NCI-H2196 treated with DMSO at 0.1 percent for 48 hours (cell line): ENCODE measurements around the gene SPECC1L.
"Not testable (repeated sequence)": the region's sequence is repeated elsewhere in the genome, so short reads cannot be mapped to it uniquely, and the experiment has no call there.

Source experiments
- DNase-seq: peaks from one replicate; lab custom pipeline; 2025; ENCODE audit not compliant: unreplicated experiment; lab: John Stamatoyannopoulos, UW

The SPECC1L gene

DNA sequence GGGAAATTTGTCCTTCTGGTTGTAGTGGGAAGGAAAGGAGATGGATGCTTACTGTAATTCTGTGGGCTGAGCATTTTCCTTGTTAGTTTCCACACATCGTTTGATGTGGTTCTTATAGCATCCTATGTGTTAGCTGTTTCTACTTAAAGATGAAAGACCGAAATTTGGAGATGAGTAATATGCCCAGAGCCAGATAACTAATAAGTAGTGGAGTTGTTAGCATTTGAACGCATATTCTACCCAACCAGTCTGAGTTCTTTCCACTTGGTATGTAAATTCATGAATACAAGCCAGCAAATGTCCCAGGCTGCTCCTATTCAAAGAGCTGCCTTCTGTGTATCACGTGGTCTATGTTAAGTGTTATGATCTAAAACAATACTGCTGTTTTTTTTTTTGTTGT, 14.6 kb downstream of the SPECC1L start:
- no peak for DNase-seq

GRCh38 chr22:24287212-24287611, 16.6 kb downstream of the SPECC1L start:
- not testable (repeated sequence) for DNase-seq

GRCh38 chr22:24287801-24288200, 17.2 kb downstream of the SPECC1L start:
- DNase-seq, result not testable (repeated sequence)

GRCh38 chr22:24289114-24289513, 18.5 kb downstream of the SPECC1L start:
- DNase-seq, result no peak

DNA sequence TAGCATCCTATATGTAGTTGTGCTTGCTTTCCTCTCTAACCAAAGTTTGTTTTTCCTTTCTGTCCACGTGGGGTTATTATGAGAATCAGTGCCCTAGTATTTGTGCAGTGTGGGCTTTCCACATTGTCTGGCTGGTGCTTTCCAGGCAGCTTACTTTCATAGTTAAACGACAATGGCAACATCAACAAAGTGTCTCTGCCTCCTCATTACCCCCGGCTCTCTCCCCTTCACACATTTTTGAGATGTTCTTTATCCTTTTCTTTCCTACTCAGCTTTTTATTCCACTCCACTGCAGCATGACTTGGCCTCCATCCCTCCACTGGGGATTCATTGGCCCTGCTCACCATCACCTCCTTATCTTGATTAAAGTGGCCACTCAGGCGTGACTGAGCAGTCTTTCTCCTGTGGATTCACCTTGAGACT, 19.1 kb downstream of the SPECC1L start:
- DNase-seq, result no peak

GRCh38 chr22:24290459-24290858, 19.8 kb downstream of the SPECC1L start:
- DNase-seq, result no peak

DNA sequence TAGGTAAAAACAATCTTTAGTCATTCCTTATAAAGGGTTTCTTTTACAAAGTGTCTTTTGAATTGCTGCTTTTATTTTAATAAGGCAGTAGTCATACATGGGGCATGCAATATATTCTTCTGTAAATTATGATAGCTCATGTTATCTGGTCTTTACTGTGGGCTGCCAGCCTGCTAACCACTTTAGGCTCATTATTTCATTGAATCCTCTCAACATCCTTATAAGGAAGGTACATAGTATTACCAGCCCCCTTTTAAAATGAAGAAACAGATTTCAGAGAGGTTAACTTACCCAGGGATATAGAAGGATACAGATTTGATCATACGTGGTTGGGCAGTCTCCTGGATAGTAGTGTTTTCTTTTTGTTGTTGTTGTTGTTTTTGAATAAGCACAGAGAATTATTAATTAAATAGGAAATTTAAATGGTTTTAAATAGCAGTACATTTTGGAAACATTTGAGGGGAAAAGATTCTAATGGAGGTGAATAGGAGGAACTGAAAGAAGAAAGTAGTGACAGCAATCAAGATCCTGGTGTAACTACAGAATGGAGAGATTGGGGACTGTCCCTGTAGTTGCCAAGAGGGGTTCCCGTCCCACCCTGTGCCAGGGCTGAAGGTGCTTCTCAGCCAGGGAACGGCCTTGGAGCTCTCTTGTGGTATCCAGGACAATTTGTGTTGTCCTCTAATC, 21.0 kb downstream of the SPECC1L start:
- DNase-seq, result no peak

GRCh38 chr22:24292202-24292830, 21.7 kb downstream of the SPECC1L start:
- not testable (repeated sequence) for DNase-seq

GRCh38 chr22:24294913-24295312, 24.3 kb downstream of the SPECC1L start:
- DNase-seq, result not testable (repeated sequence)

DNA sequence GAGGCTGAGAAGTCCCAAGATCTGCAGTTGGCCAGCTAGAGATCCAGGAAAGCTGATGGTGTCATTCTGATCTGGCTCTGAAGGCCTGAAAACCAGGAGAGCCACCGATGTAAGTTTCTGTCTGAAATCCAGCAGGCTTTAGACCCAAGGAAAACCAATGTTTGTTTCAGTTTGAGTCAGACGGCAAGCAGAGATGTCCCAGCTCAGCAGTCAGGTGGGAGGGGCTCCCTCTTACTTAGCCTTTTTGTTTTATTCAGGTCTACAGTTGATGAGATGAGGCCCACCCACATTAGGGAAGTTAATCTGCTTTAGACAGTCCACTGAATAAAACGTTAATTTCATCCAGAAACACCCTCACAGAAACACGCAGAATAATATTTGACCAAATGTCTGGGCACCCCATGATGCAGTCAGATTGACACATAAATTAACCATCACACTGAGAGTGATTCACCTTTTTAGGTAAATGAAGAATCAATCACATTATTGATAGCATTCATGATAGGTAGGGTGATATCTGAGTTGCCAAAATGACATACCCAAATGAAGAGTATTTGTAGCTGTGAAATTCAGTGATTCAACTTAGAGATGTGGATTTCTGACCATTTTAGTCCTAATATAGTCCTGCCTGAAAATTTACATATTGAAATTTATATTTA, 28.0 kb downstream of the SPECC1L start:
- not testable (repeated sequence) for DNase-seq

DNA sequence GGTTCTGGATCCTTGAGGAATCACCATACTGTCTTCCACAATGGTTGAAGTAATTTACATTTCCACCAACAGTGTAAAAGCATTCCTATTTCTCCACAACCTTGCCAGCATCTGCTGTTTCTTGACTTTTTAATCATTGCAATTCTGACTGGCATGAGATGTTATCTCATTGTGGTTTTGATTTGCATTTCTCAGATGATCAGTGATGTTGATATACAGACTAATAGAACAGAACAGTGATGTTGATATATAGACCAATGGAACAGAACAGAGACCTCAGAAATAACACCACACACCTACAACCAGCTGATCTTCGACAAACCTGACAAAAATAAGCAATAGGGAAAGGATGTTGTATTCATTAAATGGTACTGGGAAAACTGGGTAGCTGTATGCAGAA, 29.9 kb downstream of the SPECC1L start:
- not testable (repeated sequence) for DNase-seq

GRCh38 chr22:24302591-24302990, 32.0 kb downstream of the SPECC1L start:
- DNase-seq, result peak; percentile 16

DNA sequence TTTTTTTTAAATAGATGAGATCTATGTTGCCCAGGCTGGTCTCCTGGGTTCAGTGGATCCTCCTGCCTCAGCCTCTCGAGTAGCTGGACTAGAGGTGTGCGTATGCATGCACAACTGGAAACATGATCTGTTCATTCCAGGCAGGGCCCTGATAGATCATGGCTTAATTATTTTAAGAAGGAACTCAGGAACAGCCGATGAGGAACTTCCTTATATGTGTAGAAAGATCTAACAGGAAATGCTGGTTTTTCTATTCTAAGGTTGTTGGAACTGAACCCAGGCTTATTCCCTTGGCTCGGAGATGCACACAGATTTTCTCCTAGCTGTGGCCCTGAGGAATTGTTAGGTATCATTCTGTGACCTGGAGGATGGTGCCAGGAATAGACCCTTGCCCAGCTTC, 32.4 kb downstream of the SPECC1L start:
- no peak for DNase-seq

GRCh38 chr22:24304062-24304675, 33.5 kb downstream of the SPECC1L start:
- DNase-seq, result no peak

DNA sequence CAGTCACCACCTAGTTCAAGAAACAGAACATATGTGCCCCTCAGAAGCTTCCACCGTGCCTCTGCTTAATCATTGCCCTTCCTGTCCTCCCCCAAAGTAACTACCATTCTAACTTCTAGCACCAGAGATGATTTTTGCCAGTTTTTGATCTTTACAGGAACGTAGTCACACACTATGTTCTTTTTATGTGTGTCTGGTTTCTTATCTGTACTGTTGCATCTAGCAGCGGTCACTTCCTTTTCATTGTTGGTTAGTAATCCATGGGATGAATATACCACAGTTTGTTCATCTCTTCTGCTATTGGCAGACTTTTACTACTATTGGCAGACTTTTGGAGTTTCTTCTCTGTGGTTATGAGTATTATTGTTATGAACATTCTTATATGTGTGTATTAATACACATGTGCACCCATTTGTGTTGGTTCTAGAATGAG, 34.6 kb downstream of the SPECC1L start:
- no peak for DNase-seq

DNA sequence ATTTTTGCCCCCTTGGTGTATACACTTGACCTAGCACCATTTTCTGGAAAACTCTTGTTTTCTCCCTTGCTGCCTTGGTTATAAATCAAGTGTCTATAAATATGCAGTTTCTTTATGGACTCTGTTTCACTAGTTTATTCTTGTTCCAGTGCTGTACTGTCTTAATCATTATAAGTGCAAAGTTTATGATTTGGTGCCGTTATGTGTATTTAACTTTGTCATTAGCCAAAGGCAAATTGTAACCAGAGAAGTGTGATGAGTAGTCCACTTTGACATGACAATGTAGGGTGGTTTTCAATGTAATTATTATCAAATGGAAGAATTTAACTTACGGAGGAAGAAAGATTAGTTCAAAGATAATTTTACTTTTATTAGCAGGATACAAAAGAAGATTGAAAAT, 40.3 kb downstream of the SPECC1L start:
- no peak for DNase-seq

- no peak for DNase-seq
These were observed 44.8 kb downstream of the SPECC1L start for GRCh38 chr22:24315367-24315966.

GRCh38 chr22:24316264-24316663, 45.6 kb downstream of the SPECC1L start:
- DNase-seq, result not testable (repeated sequence)

- DNase-seq, result not testable (repeated sequence)
These were observed 46.9 kb downstream of the SPECC1L start for GRCh38 chr22:24317511-24317910.

GRCh38 chr22:24319451-24319850, 48.8 kb downstream of the SPECC1L start:
- no peak for DNase-seq

DNA sequence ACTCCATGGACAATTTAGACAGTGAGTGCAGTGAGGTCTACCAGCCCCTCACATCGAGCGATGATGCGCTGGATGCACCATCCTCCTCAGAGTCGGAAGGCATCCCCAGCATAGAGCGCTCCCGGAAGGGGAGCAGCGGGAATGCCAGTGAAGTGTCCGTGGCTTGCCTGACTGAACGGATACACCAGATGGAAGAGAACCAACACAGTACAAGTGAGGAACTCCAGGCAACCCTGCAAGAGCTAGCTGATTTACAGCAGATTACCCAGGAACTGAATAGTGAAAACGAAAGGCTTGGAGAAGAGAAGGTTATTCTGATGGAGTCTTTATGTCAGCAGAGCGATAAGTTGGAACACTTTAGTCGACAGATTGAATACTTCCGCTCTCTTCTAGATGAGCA, 51.4 kb downstream of the SPECC1L start:
- DNase-seq, result no peak
